Midbrain (tissue), 1 donor: Measurements from ENCODE around the gene CTPS2.

ENCODE experiments used
- DNase-seq: peaks from one replicate; lab custom pipeline; 2025; lab: John Stamatoyannopoulos, UW

CTPS2 gene

GRCh38 chrX:16559206-16559619, 153.3 kb downstream of the CTPS2 start:
- no peak for DNase-seq

DNA sequence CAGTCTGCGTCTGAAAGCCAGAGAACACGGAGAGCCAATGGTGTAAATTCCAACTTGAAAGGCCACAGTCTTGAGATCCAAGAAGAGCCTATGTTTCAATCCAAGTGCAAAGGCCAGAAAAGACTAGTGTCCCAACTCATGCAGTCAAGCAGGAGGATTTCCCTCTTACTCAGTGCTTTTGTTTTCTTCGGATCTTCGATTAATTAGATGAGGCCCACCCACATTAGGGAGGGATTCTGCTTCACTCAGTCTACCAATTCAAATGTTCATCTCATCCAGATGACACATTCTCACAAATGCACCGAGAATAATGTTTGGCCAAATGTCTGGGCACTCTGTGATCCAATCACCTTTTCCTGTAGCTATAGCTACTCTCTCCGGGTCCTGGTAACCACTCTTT, 154.0 kb downstream of the CTPS2 start:
- no peak for DNase-seq

GRCh38 chrX:16552546-16552945, 159.9 kb downstream of the CTPS2 start:
- DNase-seq: no peak

DNA sequence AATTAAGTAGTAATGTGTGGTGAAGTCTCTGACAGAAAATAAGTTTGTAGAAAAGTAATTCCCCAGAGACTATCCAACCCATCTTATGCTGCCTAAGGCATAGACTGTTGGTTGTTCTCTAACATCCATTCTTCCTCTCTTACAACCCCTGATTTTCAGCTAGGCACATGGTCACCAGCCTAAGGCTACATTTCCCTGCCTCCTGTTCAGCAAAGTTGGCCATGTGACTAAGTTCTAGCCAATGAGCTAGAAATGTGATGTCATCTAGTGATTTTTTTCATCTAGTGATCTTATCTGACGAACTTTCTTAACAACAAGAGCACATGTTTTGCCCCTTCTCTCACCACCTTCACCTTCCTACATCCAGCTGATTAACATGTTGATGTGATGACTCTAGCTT, 164.8 kb downstream of the CTPS2 start:
- no peak for DNase-seq

- DNase-seq: no peak
These were observed 167.5 kb downstream of the CTPS2 start for GRCh38 chrX:16544969-16545368.
